Dendritic cell treated with granulocyte-macrophage colony-stimulating factor and Interleukin-4, amounts not matched to agents 40 ng/mL and 50 ng/mL, for 4 days (primary cell): ENCODE measurements around the gene FOXD1.

Experiments
- H3K27ac Mint-ChIP-seq: one replicate; pipeline ENCODE4 v1.8.0; 2022; ENCODE audit warnings: mild to moderate bottlenecking, mixed read lengths
- H3K27me3 Mint-ChIP-seq: one replicate; pipeline ENCODE4 v1.8.0; 2022; ENCODE audit warnings: mild to moderate bottlenecking, mixed read lengths
- H3K36me3 Mint-ChIP-seq: one replicate; pipeline ENCODE4 v1.8.0; 2022; ENCODE audit warnings: low read depth, mixed read lengths
- H3K4me1 Mint-ChIP-seq: one replicate; pipeline ENCODE4 v1.8.0; 2022; ENCODE audit warnings: low read depth, mixed read lengths
- H3K4me3 Mint-ChIP-seq: one replicate; pipeline ENCODE4 v1.8.0; 2022; ENCODE audit warnings: mild to moderate bottlenecking, moderate library complexity, mixed read lengths
- H3K9me3 Mint-ChIP-seq: one replicate; pipeline ENCODE4 v1.8.0; 2022; ENCODE audit warnings: mixed read lengths
- intact Hi-C: fragments of 100-400 bp; cut with micrococcal nuclease; formaldehyde crosslinking; loops from one replicate; pipeline ENCODE4 v1.15.0; 2022

The FOXD1 gene

GRCh38 chr5:73441378-73441777 is 7.2 kb downstream of the FOXD1 start:
- H3K27me3 Mint-ChIP-seq = peaks cover 87% of the 10 kb centered on the region
- intact Hi-C loops = loop anchor here (10.0 kb wide), 1 partner anchor 137 kb away; no protein-coding TSS in a partner anchor
- no peak overlapping the region for H3K27ac Mint-ChIP-seq
- H3K9me3 Mint-ChIP-seq = no peaks in the 10 kb centered on the region
- no peak overlapping the region for H3K4me3 Mint-ChIP-seq
- peaks cover 16% of the 10 kb centered on the region for H3K4me1 Mint-ChIP-seq
- H3K36me3 Mint-ChIP-seq = no peaks in the 10 kb centered on the region

GRCh38 chr5:73440262-73440661 is 8.3 kb downstream of the FOXD1 start:
- Mint-ChIP-seq H3K4me1 (peaks cover 25% of the 10 kb centered on the region), H3K9me3 (no peaks in the 10 kb centered on the region), H3K36me3 (no peaks in the 10 kb centered on the region), H3K27me3 (peaks cover 93% of the 10 kb centered on the region), H3K4me3 (no peak overlapping the region), H3K27ac (no peak overlapping the region)
- intact Hi-C loops = loop anchor here (10.0 kb wide), 1 partner anchor 135 kb away; no protein-coding TSS in a partner anchor

GRCh38 chr5:73438645-73439470 is 9.7 kb downstream of the FOXD1 start:
- no peak overlapping the region for H3K27ac Mint-ChIP-seq
- peaks cover 91% of the 10 kb centered on the region for H3K27me3 Mint-ChIP-seq
- peaks cover 25% of the 10 kb centered on the region for H3K4me1 Mint-ChIP-seq
- intact Hi-C loops = no loop called here
- H3K4me3 Mint-ChIP-seq = no peak overlapping the region
- no peaks in the 10 kb centered on the region for H3K9me3 Mint-ChIP-seq
- no peaks in the 10 kb centered on the region for H3K36me3 Mint-ChIP-seq

GRCh38 chr5:73437777-73438644 is 10.6 kb downstream of the FOXD1 start:
- Mint-ChIP-seq H3K27ac (no peak overlapping the region), H3K4me3 (no peak overlapping the region), H3K27me3 (peaks cover 90% of the 10 kb centered on the region), H3K4me1 (peaks cover 20% of the 10 kb centered on the region), H3K9me3 (no peaks in the 10 kb centered on the region), H3K36me3 (no peaks in the 10 kb centered on the region)
- intact Hi-C loops = no loop called here

GRCh38 chr5:73437101-73437776 is 11.3 kb downstream of the FOXD1 start:
- Mint-ChIP-seq H3K4me1 (peaks cover 20% of the 10 kb centered on the region), H3K36me3 (no peaks in the 10 kb centered on the region), H3K4me3 (peak overlapping the region; percentile 56), H3K9me3 (no peaks in the 10 kb centered on the region), H3K27ac (no peak overlapping the region), H3K27me3 (peaks cover 90% of the 10 kb centered on the region)
- intact Hi-C loops = no loop called here

GRCh38 chr5:73436535-73437100 is 12.0 kb downstream of the FOXD1 start:
- Mint-ChIP-seq H3K4me1 (peaks cover 20% of the 10 kb centered on the region), H3K36me3 (no peaks in the 10 kb centered on the region), H3K27ac (no peak overlapping the region), H3K4me3 (peak overlapping the region; percentile 56), H3K27me3 (peaks cover 88% of the 10 kb centered on the region), H3K9me3 (no peaks in the 10 kb centered on the region)
- intact Hi-C loops = no loop called here

GRCh38 chr5:73435759-73436534 is 12.6 kb downstream of the FOXD1 start:
- Mint-ChIP-seq H3K36me3 (no peaks in the 10 kb centered on the region), H3K4me3 (no peak overlapping the region), H3K9me3 (no peaks in the 10 kb centered on the region), H3K27me3 (peaks cover 83% of the 10 kb centered on the region), H3K4me1 (peaks cover 20% of the 10 kb centered on the region), H3K27ac (no peak overlapping the region)
- intact Hi-C loops = no loop called here

- Mint-ChIP-seq H3K4me1 (peaks cover 20% of the 10 kb centered on the region), H3K9me3 (no peaks in the 10 kb centered on the region), H3K36me3 (no peaks in the 10 kb centered on the region), H3K27ac (no peak overlapping the region), H3K27me3 (peaks cover 80% of the 10 kb centered on the region), H3K4me3 (no peak overlapping the region)
- intact Hi-C loops = no loop called here
Observed at GRCh38 chr5:73434907-73435306, 13.7 kb downstream of the FOXD1 start.

GRCh38 chr5:73434461-73434860 is 14.1 kb downstream of the FOXD1 start:
- H3K4me3 Mint-ChIP-seq = no peak overlapping the region
- peaks cover 20% of the 10 kb centered on the region for H3K4me1 Mint-ChIP-seq
- intact Hi-C loops = no loop called here
- peaks cover 79% of the 10 kb centered on the region for H3K27me3 Mint-ChIP-seq
- H3K36me3 Mint-ChIP-seq = no peaks in the 10 kb centered on the region
- no peaks in the 10 kb centered on the region for H3K9me3 Mint-ChIP-seq
- no peak overlapping the region for H3K27ac Mint-ChIP-seq

GRCh38 chr5:73433982-73434342 is 14.6 kb downstream of the FOXD1 start:
- no peak overlapping the region for H3K4me3 Mint-ChIP-seq
- peaks cover 20% of the 10 kb centered on the region for H3K4me1 Mint-ChIP-seq
- no peaks in the 10 kb centered on the region for H3K9me3 Mint-ChIP-seq
- intact Hi-C loops = no loop called here
- no peak overlapping the region for H3K27ac Mint-ChIP-seq
- H3K36me3 Mint-ChIP-seq = no peaks in the 10 kb centered on the region
- H3K27me3 Mint-ChIP-seq = peaks cover 80% of the 10 kb centered on the region

GRCh38 chr5:73433272-73433981 is 15.2 kb downstream of the FOXD1 start:
- Mint-ChIP-seq H3K9me3 (no peaks in the 10 kb centered on the region), H3K36me3 (no peaks in the 10 kb centered on the region), H3K4me3 (no peak overlapping the region), H3K27ac (no peak overlapping the region), H3K4me1 (peaks cover 20% of the 10 kb centered on the region), H3K27me3 (peaks cover 81% of the 10 kb centered on the region)
- intact Hi-C loops = no loop called here

- Mint-ChIP-seq H3K27ac (no peak overlapping the region), H3K4me1 (peaks cover 9% of the 10 kb centered on the region), H3K9me3 (no peaks in the 10 kb centered on the region), H3K27me3 (peaks cover 78% of the 10 kb centered on the region), H3K36me3 (no peaks in the 10 kb centered on the region), H3K4me3 (no peak overlapping the region)
- intact Hi-C loops = no loop called here
Observed at GRCh38 chr5:73431204-73431851, 17.2 kb downstream of the FOXD1 start.
